Uterus (tissue), 2 donors: ENCODE measurements around the gene BOLA1.

Experiments used
- CTCF ChIP-seq, 4 experiments: fragments of 200-600 bp in 2 of 4; fragments of 450-650 bp in 2 of 4; sonication (generic) in 2 of 4; IDR thresholded peaks; one replicate each; pipeline ENCODE4 v1.5.1; 2016 to 2019; ENCODE audit warnings: antibody characterized with exemption in 4 of 4, mild to moderate bottlenecking in 2 of 4, moderate library complexity in 1 of 4
- POLR2A ChIP-seq, 2 donors: fragments of 450-650 bp; IDR thresholded peaks; one replicate each; pipeline ENCODE4 v1.6.1; 2016; ENCODE audit warnings: antibody characterized with exemption in 2 of 2, mild to moderate bottlenecking in 1 of 2, moderate library complexity in 1 of 2

GRCh38 chr1:149917571-149918144, 18.3 kb downstream of the BOLA1 start, which contains the start of gene SV2A:
- TF ChIP-seq CTCF (IDR thresholded peaks at IDR 0.05) (no peak), POLR2A (IDR thresholded peaks at IDR 0.05) (peak in 1 of 2 donors; percentile 39)
